ENCODE measurements around the gene MXI1. TPM values are rescaled to one million over a fixed set of nuclear protein-coding genes. Genes with fewer than 3 reads are reported as not detected.

MXI1 gene
- total and polyA plus RNA-seq, 2 experiments from 2014 or later = 5.1 to 8.5 TPM

DNA sequence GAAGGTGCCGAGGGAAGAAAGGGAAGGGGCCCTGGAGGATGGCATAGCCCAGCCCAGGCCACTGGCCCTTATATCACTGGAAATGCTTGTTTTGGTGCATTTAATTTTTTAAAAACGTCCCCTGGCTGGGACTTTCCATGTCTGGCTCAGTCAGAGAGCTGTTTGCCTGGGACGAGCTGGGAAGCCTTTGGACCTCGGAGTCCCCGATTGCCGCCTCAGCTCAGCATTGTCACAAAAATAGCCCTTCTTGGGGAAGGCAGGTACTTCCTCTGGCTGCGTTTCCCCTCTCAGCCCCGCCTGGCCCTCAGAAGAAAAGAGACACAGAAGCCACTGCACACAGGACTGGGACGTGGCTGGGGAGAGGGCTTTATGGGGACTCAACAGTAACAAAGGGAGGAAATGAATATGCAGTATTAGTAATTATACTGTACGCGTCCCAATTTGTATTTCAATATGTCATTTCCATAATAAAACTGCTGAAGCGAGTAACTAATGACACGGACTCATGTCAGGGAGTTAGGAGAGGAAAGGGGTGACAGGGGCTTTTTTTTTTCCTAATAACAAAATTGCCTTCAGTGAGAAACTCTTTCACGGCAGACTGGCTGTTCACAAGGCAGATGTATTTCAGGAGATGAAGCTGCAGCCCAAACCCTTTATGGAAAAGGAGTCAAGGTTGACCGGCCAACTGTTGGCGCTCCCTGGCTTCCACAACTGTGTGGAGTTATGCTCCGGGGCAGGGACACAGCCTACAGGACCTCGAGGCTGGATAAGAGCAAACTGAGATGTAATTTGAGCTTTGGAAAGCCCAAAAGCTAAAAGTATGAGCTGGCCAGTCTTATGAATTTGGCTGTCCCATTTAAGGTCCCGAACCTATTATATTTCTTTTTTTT, 31.0 kb upstream of the MXI1 start (continued):
- TF ChIP-seq, protein P1, sequence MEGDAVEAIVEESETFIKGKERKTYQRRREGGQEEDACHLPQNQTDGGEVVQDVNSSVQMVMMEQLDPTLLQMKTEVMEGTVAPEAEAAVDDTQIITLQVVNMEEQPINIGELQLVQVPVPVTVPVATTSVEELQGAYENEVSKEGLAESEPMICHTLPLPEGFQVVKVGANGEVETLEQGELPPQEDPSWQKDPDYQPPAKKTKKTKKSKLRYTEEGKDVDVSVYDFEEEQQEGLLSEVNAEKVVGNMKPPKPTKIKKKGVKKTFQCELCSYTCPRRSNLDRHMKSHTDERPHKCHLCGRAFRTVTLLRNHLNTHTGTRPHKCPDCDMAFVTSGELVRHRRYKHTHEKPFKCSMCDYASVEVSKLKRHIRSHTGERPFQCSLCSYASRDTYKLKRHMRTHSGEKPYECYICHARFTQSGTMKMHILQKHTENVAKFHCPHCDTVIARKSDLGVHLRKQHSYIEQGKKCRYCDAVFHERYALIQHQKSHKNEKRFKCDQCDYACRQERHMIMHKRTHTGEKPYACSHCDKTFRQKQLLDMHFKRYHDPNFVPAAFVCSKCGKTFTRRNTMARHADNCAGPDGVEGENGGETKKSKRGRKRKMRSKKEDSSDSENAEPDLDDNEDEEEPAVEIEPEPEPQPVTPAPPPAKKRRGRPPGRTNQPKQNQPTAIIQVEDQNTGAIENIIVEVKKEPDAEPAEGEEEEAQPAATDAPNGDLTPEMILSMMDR (conservative IDR thresholded peaks at IDR 0.05; ENCODE audit: low read depth in 2 of 2) = no peak
- TF ChIP-seq, protein P2, sequence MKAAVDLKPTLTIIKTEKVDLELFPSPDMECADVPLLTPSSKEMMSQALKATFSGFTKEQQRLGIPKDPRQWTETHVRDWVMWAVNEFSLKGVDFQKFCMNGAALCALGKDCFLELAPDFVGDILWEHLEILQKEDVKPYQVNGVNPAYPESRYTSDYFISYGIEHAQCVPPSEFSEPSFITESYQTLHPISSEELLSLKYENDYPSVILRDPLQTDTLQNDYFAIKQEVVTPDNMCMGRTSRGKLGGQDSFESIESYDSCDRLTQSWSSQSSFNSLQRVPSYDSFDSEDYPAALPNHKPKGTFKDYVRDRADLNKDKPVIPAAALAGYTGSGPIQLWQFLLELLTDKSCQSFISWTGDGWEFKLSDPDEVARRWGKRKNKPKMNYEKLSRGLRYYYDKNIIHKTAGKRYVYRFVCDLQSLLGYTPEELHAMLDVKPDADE (IDR thresholded peaks at IDR 0.05) = no peak

DNA sequence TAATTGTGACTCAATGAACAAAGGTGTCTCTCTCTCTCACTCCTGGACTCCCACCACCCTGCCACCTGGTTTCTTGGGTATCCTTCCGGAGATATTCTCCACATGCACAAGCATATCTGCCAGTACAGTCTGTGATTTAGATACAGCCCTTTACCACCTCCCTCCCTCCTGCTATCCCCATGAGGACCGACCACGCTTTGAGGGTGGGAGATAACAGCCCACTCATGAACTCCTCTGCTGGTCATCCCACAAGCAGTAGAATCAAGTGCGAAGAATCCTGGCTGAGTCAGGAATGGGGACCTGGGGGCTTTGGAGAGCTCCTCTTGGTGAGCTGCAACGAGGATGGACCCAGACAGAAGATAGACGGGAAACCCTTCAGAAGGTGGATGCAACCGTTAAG, 28.2 kb upstream of the MXI1 start:
- H3K4me3 Mint-ChIP-seq = no peak overlapping the region
- DNase-seq (ENCODE audit: low spot score) (no peak), ATAC-seq (no peak)
- H3K9me3 Mint-ChIP-seq = peaks cover 2% of the 10 kb centered on the region; the same call in 1 of the 3 replicates
- TF ChIP-seq EZH2phosphoT487 (IDR thresholded peaks at IDR 0.05; ENCODE audit: unreplicated experiment) (no peak), CREB1 (CRISPR knock-in tag; IDR thresholded peaks at IDR 0.05; ENCODE audit: low read depth) (no peak), JUNB (IDR thresholded peaks at IDR 0.05; ENCODE audit: unreplicated experiment) (no peak)
- no peaks in the 10 kb centered on the region for H3K36me3 Mint-ChIP-seq (ENCODE audit: low read depth)
- no peaks in the 10 kb centered on the region for H3K9me2 ChIP-seq (ENCODE audit: insufficient read depth)
- no peaks in the 10 kb centered on the region for H4K20me1 ChIP-seq (replicated peaks; ENCODE audit: insufficient read depth)
- peaks cover 10% of the 10 kb centered on the region; the same call in 1 of the 2 replicates for H3F3A ChIP-seq (replicated peaks; ENCODE audit: low read depth)
- H3K4me1 ChIP-seq (ENCODE audit: insufficient read depth) = peaks cover 23% of the 10 kb centered on the region
- peaks cover 32% of the 10 kb centered on the region for H3K27me3 Mint-ChIP-seq (ENCODE audit: insufficient read depth, low read depth, poor library complexity)
- no peak overlapping the region for H3K27ac ChIP-seq (ENCODE audit: low read depth)
- H3K36me3 ChIP-seq (ENCODE audit: insufficient read depth) = no peaks in the 10 kb centered on the region
- no peak overlapping the region for H2AFZ ChIP-seq
- H3K27ac Mint-ChIP-seq = no peak overlapping the region
- peaks cover 29% of the 10 kb centered on the region for H3K4me1 Mint-ChIP-seq
- H3K79me2 ChIP-seq (replicated peaks; ENCODE audit: insufficient read depth) = no peaks in the 10 kb centered on the region
- H3K4me2 ChIP-seq = no peak overlapping the region
- no peak overlapping the region for H3K4me3 ChIP-seq
- peaks cover 50% of the 10 kb centered on the region for H3K27me3 ChIP-seq (ENCODE audit: insufficient read depth)

DNA sequence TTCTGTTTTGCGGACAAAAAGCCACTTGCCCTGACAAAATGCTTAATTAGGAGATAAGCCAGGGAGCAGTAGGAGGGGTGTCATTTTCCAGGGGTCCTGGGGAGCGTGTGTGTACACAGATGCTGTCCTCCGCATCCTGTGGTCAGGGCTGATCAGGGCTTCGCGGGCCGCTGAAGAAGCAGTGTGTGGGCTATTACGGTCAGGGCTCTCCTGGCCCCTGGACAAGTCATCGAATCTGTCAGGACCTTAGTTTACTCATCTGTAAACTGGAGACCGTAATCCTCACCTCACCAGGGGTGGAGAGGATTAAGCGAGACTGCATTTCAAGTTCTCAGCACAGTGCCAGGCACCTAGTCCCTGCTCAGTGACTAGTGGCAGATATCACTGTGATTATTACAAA, 26.0 kb upstream of the MXI1 start:
- peaks cover 29% of the 10 kb centered on the region for H3K27me3 ChIP-seq (ENCODE audit: insufficient read depth)
- TF ChIP-seq ZNF114 (CRISPR knock-in tag; IDR thresholded peaks at IDR 0.05) = no peak
- no peak for TF ChIP-seq EZH2phosphoT487 (IDR thresholded peaks at IDR 0.05; ENCODE audit: unreplicated experiment)
- TF ChIP-seq CREB1 (CRISPR knock-in tag; IDR thresholded peaks at IDR 0.05; ENCODE audit: low read depth) = no peak
- TF ChIP-seq STAT1 (IDR thresholded peaks at IDR 0.05; ENCODE audit: unreplicated experiment) = no peak
- no peak for TF ChIP-seq NANOG (IDR thresholded peaks at IDR 0.05; ENCODE audit: borderline replicate concordance)
- no peak for TF ChIP-seq ZNF331 (CRISPR knock-in tag; IDR thresholded peaks at IDR 0.05; ENCODE audit: low read depth)
- TF ChIP-seq, protein P3, sequence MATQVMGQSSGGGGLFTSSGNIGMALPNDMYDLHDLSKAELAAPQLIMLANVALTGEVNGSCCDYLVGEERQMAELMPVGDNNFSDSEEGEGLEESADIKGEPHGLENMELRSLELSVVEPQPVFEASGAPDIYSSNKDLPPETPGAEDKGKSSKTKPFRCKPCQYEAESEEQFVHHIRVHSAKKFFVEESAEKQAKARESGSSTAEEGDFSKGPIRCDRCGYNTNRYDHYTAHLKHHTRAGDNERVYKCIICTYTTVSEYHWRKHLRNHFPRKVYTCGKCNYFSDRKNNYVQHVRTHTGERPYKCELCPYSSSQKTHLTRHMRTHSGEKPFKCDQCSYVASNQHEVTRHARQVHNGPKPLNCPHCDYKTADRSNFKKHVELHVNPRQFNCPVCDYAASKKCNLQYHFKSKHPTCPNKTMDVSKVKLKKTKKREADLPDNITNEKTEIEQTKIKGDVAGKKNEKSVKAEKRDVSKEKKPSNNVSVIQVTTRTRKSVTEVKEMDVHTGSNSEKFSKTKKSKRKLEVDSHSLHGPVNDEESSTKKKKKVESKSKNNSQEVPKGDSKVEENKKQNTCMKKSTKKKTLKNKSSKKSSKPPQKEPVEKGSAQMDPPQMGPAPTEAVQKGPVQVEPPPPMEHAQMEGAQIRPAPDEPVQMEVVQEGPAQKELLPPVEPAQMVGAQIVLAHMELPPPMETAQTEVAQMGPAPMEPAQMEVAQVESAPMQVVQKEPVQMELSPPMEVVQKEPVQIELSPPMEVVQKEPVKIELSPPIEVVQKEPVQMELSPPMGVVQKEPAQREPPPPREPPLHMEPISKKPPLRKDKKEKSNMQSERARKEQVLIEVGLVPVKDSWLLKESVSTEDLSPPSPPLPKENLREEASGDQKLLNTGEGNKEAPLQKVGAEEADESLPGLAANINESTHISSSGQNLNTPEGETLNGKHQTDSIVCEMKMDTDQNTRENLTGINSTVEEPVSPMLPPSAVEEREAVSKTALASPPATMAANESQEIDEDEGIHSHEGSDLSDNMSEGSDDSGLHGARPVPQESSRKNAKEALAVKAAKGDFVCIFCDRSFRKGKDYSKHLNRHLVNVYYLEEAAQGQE (IDR thresholded peaks at IDR 0.05; ENCODE audit: unreplicated experiment) = no peak
- no peak for DNase-seq (ENCODE audit: low spot score)
- H3K27me3 Mint-ChIP-seq (ENCODE audit: insufficient read depth, low read depth, poor library complexity) = peaks cover 14% of the 10 kb centered on the region
- no peaks in the 10 kb centered on the region for H3K36me3 Mint-ChIP-seq (ENCODE audit: low read depth)
- H2AFZ ChIP-seq = no peak overlapping the region
- no peak overlapping the region for H3K27ac Mint-ChIP-seq
- ATAC-seq = no peak
- peaks cover 1% of the 10 kb centered on the region for H3K4me1 ChIP-seq (ENCODE audit: insufficient read depth)
- H3K4me1 Mint-ChIP-seq = peaks cover 7% of the 10 kb centered on the region
- no peaks in the 10 kb centered on the region for H3K9me2 ChIP-seq (ENCODE audit: insufficient read depth)
- peaks cover 2% of the 10 kb centered on the region; the same call in 1 of the 3 replicates for H3K9me3 Mint-ChIP-seq
- no peaks in the 10 kb centered on the region for H4K20me1 ChIP-seq (replicated peaks; ENCODE audit: insufficient read depth)
- no peak overlapping the region for H3K4me3 Mint-ChIP-seq
- H3K27ac ChIP-seq (ENCODE audit: low read depth) = no peak overlapping the region
- no peak overlapping the region for H3K4me2 ChIP-seq
- H3K4me3 ChIP-seq = no peak overlapping the region
- H3F3A ChIP-seq (replicated peaks; ENCODE audit: low read depth) = peaks cover 4% of the 10 kb centered on the region; the same call in 1 of the 2 replicates
- H3K79me2 ChIP-seq (replicated peaks; ENCODE audit: insufficient read depth) = no peaks in the 10 kb centered on the region
- no peaks in the 10 kb centered on the region for H3K36me3 ChIP-seq (ENCODE audit: insufficient read depth)

All from GM23338 (cell line).